GM12801 (cell line): ENCODE data around the gene CYTH4.

Experiments
- CTCF ChIP-seq: IDR thresholded peaks from one replicate; pipeline ENCODE4 v1.5.1; 2011; ENCODE audit warnings: control low read depth; ENCODE audit not compliant: insufficient read length; ENCODE audit errors: extremely low read depth

The CYTH4 gene

GRCh38 chr22:37345863-37346504 lies 63.7 kb downstream of the CYTH4 start:
- TF ChIP-seq CTCF = no peak

- no peak for TF ChIP-seq CTCF
These were observed 64.2 kb downstream of the CYTH4 start for GRCh38 chr22:37346505-37346895.

GRCh38 chr22:37349043-37349814 lies 66.9 kb downstream of the CYTH4 start:
- TF ChIP-seq CTCF = no peak

- TF ChIP-seq CTCF = no peak
These were observed 68.9 kb downstream of the CYTH4 start for GRCh38 chr22:37351232-37351631.

GRCh38 chr22:37352481-37352880 lies 70.2 kb downstream of the CYTH4 start:
- TF ChIP-seq CTCF = no peak

- no peak for TF ChIP-seq CTCF
These were observed 71.5 kb downstream of the CYTH4 start for GRCh38 chr22:37353839-37354238.

- no peak for TF ChIP-seq CTCF
These were observed 72.0 kb downstream of the CYTH4 start for GRCh38 chr22:37354261-37354660.
